Calu3 (cell line): ENCODE data around the gene RAPGEF5. TPM values are rescaled to one million over a fixed set of nuclear protein-coding genes. Genes with fewer than 3 reads are reported as not detected.

Source experiments
- BruUV-seq: library from RNA; stranded (reverse); fragments of 400-500 nt; replicated peaks from 2 replicates; lab custom pipeline; 2021; lab: Mats Ljungman, UMichigan
- CTCF ChIA-PET: fragments of 300-600 bp; sonication (Branson Sonifier 250); formaldehyde crosslinking; loops from one replicate; lab custom pipeline; 2022; ENCODE audit warnings: antibody characterized with exemption; lab: Charles Lee
- DNase-seq: peaks from one replicate; pipeline ENCODE4 v3.0.0; 2022
- H3K27ac Mint-ChIP-seq: one replicate; pipeline ENCODE4 v1.8.0; 2022; ENCODE audit warnings: mixed read lengths; ENCODE audit not compliant: unreplicated experiment
- H3K27me3 Mint-ChIP-seq: one replicate; pipeline ENCODE4 v1.8.0; 2022; ENCODE audit warnings: mixed read lengths; ENCODE audit not compliant: unreplicated experiment
- H3K36me3 Mint-ChIP-seq: one replicate; pipeline ENCODE4 v1.8.0; 2022; ENCODE audit warnings: mild to moderate bottlenecking, moderate library complexity, mixed read lengths; ENCODE audit not compliant: insufficient read depth, unreplicated experiment
- H3K4me1 Mint-ChIP-seq: one replicate; pipeline ENCODE4 v1.8.0; 2022; ENCODE audit warnings: mild to moderate bottlenecking, low read depth, mixed read lengths; ENCODE audit not compliant: unreplicated experiment
- H3K4me3 Mint-ChIP-seq: one replicate; pipeline ENCODE4 v1.8.0; 2022; ENCODE audit warnings: mild to moderate bottlenecking, low read depth, moderate library complexity, mixed read lengths; ENCODE audit not compliant: unreplicated experiment
- H3K9me3 Mint-ChIP-seq: one replicate; pipeline ENCODE4 v1.8.0; 2022; ENCODE audit warnings: low read depth, mixed read lengths; ENCODE audit not compliant: unreplicated experiment
- intact Hi-C: fragments of 100-400 bp; cut with micrococcal nuclease; formaldehyde crosslinking; loops from one replicate; pipeline ENCODE4 v1.10.0; 2022; ENCODE audit not compliant: unreplicated experiment
- total RNA-seq: library from RNA; stranded (reverse); gene quantifications from 2 replicates; pipeline ENCODE4 v1.2.3, GENCODE V29; 2022
- TF ChIP-seq, protein P1 (sequence below): fragments of 200-600 bp; IDR thresholded peaks from one replicate; pipeline ENCODE4 v1.8.0; 2022; ENCODE audit warnings: antibody characterized with exemption; ENCODE audit not compliant: unreplicated experiment

RAPGEF5 gene
- total RNA-seq, 1 experiment from 2014 or later = 108 TPM

DNA sequence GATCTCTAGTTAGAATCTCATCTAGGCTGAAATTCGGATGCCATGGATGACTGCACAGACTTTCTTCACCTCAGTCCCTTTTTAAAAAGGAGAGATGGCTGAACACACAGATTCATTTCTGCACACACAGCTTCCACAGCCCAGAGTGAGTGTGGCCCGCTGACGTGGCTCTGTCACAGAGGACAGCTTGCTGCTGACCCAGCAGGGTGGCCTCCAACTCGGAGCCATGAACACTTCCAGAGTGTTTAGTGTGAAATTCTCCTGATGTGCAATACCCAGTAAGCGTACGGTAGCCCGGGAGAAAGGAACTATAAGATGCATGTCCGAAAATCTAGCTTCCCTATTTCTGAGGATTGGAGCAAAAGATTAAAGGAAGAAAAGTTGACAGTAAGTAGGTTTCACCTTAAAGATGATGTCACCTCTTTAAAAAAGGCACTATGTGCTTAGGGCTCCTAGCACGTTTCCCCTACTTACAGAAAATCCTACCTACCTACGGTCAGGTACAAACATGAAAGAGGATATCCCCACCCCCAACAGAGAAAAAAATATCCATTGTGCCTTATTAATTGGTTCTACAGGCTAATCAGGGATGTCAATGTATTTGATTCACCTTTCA is 162.2 kb downstream of the RAPGEF5 start:
- no TSS peak for BruUV-seq
- intact Hi-C loops = no loop called here
- no peak for DNase-seq
- peaks cover 7% of the 10 kb centered on the region for H3K4me1 Mint-ChIP-seq
- peaks cover 9% of the 10 kb centered on the region for H3K36me3 Mint-ChIP-seq
- TF ChIP-seq, protein P1, sequence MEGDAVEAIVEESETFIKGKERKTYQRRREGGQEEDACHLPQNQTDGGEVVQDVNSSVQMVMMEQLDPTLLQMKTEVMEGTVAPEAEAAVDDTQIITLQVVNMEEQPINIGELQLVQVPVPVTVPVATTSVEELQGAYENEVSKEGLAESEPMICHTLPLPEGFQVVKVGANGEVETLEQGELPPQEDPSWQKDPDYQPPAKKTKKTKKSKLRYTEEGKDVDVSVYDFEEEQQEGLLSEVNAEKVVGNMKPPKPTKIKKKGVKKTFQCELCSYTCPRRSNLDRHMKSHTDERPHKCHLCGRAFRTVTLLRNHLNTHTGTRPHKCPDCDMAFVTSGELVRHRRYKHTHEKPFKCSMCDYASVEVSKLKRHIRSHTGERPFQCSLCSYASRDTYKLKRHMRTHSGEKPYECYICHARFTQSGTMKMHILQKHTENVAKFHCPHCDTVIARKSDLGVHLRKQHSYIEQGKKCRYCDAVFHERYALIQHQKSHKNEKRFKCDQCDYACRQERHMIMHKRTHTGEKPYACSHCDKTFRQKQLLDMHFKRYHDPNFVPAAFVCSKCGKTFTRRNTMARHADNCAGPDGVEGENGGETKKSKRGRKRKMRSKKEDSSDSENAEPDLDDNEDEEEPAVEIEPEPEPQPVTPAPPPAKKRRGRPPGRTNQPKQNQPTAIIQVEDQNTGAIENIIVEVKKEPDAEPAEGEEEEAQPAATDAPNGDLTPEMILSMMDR = no peak
- H3K27me3 Mint-ChIP-seq = no peaks in the 10 kb centered on the region
- no peak overlapping the region for H3K27ac Mint-ChIP-seq
- H3K4me3 Mint-ChIP-seq = no peak overlapping the region
- CTCF ChIA-PET = no interaction called here
- no peaks in the 10 kb centered on the region for H3K9me3 Mint-ChIP-seq

DNA sequence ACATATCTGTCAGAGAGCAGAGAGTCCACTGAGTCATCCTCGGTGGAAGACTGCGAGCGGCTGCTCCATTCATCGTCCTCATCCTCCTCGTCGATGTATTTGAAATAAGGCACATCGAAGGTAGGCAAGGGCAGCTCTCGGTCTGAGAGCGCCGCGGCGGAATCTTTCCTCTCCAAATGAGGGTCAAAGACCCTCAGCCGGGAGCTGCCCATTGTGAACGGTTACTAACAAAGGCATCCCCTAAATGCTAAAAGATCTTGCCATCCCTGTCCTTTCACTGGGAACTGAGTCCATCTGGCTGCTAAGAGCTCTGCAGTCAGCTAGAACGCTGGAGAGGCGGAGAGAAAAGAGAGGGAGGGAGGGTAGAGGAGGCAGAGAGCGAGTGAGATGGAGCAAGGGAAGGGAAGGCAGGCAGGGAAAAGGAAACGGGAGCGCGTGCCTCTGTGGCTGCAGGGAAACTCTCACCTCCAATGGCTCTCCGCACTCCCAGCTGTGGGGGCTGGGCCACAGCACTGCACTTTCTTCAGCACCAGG is 163.4 kb downstream of the RAPGEF5 start:
- Mint-ChIP-seq H3K27ac (no peak overlapping the region), H3K27me3 (no peaks in the 10 kb centered on the region), H3K4me3 (no peak overlapping the region), H3K4me1 (peaks cover 7% of the 10 kb centered on the region), H3K9me3 (no peaks in the 10 kb centered on the region), H3K36me3 (peaks cover 15% of the 10 kb centered on the region)
- intact Hi-C loops = no loop called here
- CTCF ChIA-PET = interaction anchor here (0.8 kb wide), 1 partner anchor 9 kb away, joined by 4 read pairs; no protein-coding TSS in a partner anchor
- DNase-seq = no peak
- TF ChIP-seq, protein P1 = no peak
- no TSS peak for BruUV-seq

DNA sequence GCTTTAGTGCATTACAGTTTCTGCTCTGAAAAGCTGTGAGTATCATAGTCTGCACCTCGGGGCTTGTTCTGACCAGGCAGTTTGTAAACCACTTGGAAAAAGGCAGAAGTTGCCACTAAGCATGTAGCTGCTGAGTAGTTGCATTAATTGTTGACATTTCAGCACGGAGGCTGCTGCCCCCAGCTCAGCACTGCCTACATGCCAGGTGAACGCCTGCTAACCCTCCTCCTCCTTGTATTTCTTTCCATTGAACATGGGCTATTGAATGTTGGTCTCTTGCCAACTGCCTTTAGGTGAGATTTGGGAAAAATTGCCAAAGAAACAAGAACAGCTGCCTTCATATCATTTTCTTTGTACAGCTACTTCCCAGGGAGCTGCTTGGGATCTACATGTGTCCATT is 164.2 kb downstream of the RAPGEF5 start:
- TF ChIP-seq, protein P1 = no peak
- Mint-ChIP-seq H3K27ac (no peak overlapping the region), H3K36me3 (peaks cover 15% of the 10 kb centered on the region), H3K4me3 (no peak overlapping the region), H3K27me3 (no peaks in the 10 kb centered on the region), H3K9me3 (no peaks in the 10 kb centered on the region), H3K4me1 (peaks cover 7% of the 10 kb centered on the region)
- no TSS peak for BruUV-seq
- DNase-seq = no peak
- intact Hi-C loops = no loop called here
- CTCF ChIA-PET = interaction anchor here (0.6 kb wide), 1 partner anchor 1330 kb away, joined by 5 read pairs; no protein-coding TSS in a partner anchor

DNA sequence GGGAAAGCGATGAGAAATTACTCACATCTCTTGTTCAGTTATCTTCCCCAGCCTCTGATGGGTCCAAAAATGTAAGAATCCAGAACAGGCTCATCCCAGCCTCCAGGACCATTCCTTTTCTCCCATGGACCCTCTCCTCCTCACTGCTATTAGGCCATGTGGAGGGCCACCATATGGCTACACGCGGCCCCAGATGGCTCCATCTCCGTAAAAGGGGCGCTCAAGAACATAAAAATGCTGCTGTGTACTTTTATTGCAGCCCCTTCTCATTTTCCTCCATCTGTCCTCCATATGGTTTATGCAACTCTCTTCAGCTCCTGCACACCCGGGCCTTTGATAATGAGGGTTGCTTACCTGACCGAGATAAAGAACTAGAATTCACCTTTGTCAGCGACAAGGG is 166.2 kb downstream of the RAPGEF5 start:
- Mint-ChIP-seq H3K36me3 (peaks cover 19% of the 10 kb centered on the region), H3K4me3 (no peak overlapping the region), H3K9me3 (no peaks in the 10 kb centered on the region), H3K27me3 (no peaks in the 10 kb centered on the region), H3K4me1 (no peaks in the 10 kb centered on the region), H3K27ac (no peak overlapping the region)
- no TSS peak for BruUV-seq
- TF ChIP-seq, protein P1 = no peak
- intact Hi-C loops = no loop called here
- DNase-seq = no peak
- CTCF ChIA-PET = no interaction called here
